ENCODE data around the gene OR4E2.
"Not testable (repeated sequence)": the region's sequence is repeated elsewhere in the genome, so short reads cannot be mapped to it uniquely, and the experiment has no call there.

The OR4E2 gene

GRCh38 chr14:21653331-21653885 is at the start of gene OR4E2:
Gene OR4E2 (plus strand): TSS chr14:21653835. CDS start chr14:21665083, 11,248 bp downstream.
- no peak for DNase-seq

GRCh38 chr14:21612324-21612723 is 41.3 kb upstream of the OR4E2 start:
- no peak for DNase-seq

GRCh38 chr14:21614240-21614639 is 39.4 kb upstream of the OR4E2 start:
- no peak for DNase-seq

GRCh38 chr14:21617614-21618013 is 36.0 kb upstream of the OR4E2 start:
- DNase-seq: no peak

GRCh38 chr14:21626491-21627230 is 27.0 kb upstream of the OR4E2 start:
- no peak for DNase-seq

GRCh38 chr14:21630503-21630902 is 23.1 kb upstream of the OR4E2 start:
- DNase-seq: not testable (repeated sequence)

GRCh38 chr14:21631084-21631483 is 22.6 kb upstream of the OR4E2 start:
- no peak for DNase-seq

- DNase-seq: no peak
Observed at GRCh38 chr14:21634840-21635239, 18.8 kb upstream of the OR4E2 start, which contains the start of gene OR10G2. Gene OR10G2 (minus strand): TSS chr14:21634940. CDS start chr14:21634842, 98 bp downstream.

- no peak for DNase-seq
Observed at GRCh38 chr14:21642683-21643082, 11.0 kb upstream of the OR4E2 start.

GRCh38 chr14:21643407-21643806 is 10.2 kb upstream of the OR4E2 start:
- DNase-seq: no peak

- DNase-seq: no peak
Observed at GRCh38 chr14:21647380-21647779, 6.3 kb upstream of the OR4E2 start.

- no peak for DNase-seq
Observed at GRCh38 chr14:21652209-21652808, 1.3 kb upstream of the OR4E2 start.

GRCh38 chr14:21654215-21654614 is 580 bp downstream of the OR4E2 start:
- DNase-seq: no peak

GRCh38 chr14:21656980-21657379 is 3.3 kb downstream of the OR4E2 start:
- no peak for DNase-seq

GRCh38 chr14:21668377-21668776 is 14.7 kb downstream of the OR4E2 start:
- no peak for DNase-seq

GRCh38 chr14:21669284-21669683 is 15.6 kb downstream of the OR4E2 start:
- DNase-seq: no peak

- DNase-seq: no peak
Observed at GRCh38 chr14:21671371-21671770, 17.7 kb downstream of the OR4E2 start.

- no peak for DNase-seq
Observed at GRCh38 chr14:21672116-21672515, 18.5 kb downstream of the OR4E2 start.

GRCh38 chr14:21673718-21674117 is 20.1 kb downstream of the OR4E2 start, which contains the start of gene OR4E1:
Gene OR4E1 (minus strand): TSS chr14:21673818. CDS start chr14:21670935, 2,883 bp downstream.
- no peak for DNase-seq

- DNase-seq: no peak
Observed at GRCh38 chr14:21675566-21675965, 21.9 kb downstream of the OR4E2 start.

GRCh38 chr14:21680072-21680471 is 26.4 kb downstream of the OR4E2 start:
- DNase-seq: no peak

- DNase-seq: no peak
Observed at GRCh38 chr14:21686468-21686867, 32.8 kb downstream of the OR4E2 start.

- DNase-seq: no peak
Observed at GRCh38 chr14:21694425-21694824, 40.8 kb downstream of the OR4E2 start.

GRCh38 chr14:21697662-21698061 is 44.0 kb downstream of the OR4E2 start:
- DNase-seq: not testable (repeated sequence)
